SHP77 treated with DMSO at 0.1 percent for 48 hours (cell line): ENCODE results near the gene CYP3A4.
"Not testable (repeated sequence)": the region's sequence is repeated elsewhere in the genome, so short reads cannot be mapped to it uniquely, and the experiment has no call there.

Experiments used
- DNase-seq: peaks from one replicate; lab custom pipeline; 2025; lab: John Stamatoyannopoulos, UW

The CYP3A4 gene

GRCh38 chr7:99751322-99752052 lies 32.5 kb downstream of the CYP3A4 start:
- not testable (repeated sequence) for DNase-seq

- no peak for DNase-seq
Measured at GRCh38 chr7:99748846-99749579, 35.0 kb downstream of the CYP3A4 start.

- not testable (repeated sequence) for DNase-seq
Measured at GRCh38 chr7:99746915-99747314, 37.1 kb downstream of the CYP3A4 start.

GRCh38 chr7:99745395-99745794 lies 38.6 kb downstream of the CYP3A4 start:
- not testable (repeated sequence) for DNase-seq

GRCh38 chr7:99742737-99743394 lies 41.1 kb downstream of the CYP3A4 start:
- DNase-seq = no peak

GRCh38 chr7:99741441-99741795 lies 42.6 kb downstream of the CYP3A4 start:
- DNase-seq = no peak

- DNase-seq = no peak
Measured at GRCh38 chr7:99740573-99741440, 43.2 kb downstream of the CYP3A4 start.

- no peak for DNase-seq
Measured at GRCh38 chr7:99739699-99740572, 44.0 kb downstream of the CYP3A4 start.

- no peak for DNase-seq
Measured at GRCh38 chr7:99737726-99738125, 46.3 kb downstream of the CYP3A4 start.

- not testable (repeated sequence) for DNase-seq
Measured at GRCh38 chr7:99736667-99737066, 47.3 kb downstream of the CYP3A4 start.

- no peak for DNase-seq
Measured at GRCh38 chr7:99734987-99735386, 49.0 kb downstream of the CYP3A4 start, which contains the start of gene CYP3A7. CYP3A7 (minus strand) TSS chr7:99735196; CDS start chr7:99735093, 103 bp downstream.

- no peak for DNase-seq
Measured at GRCh38 chr7:99733448-99733847, 50.5 kb downstream of the CYP3A4 start.

GRCh38 chr7:99733003-99733402 lies 51.0 kb downstream of the CYP3A4 start:
- DNase-seq = no peak

GRCh38 chr7:99731638-99732374 lies 52.2 kb downstream of the CYP3A4 start:
- DNase-seq = no peak

GRCh38 chr7:99730992-99731391 lies 53.0 kb downstream of the CYP3A4 start:
- DNase-seq = no peak

- no peak for DNase-seq
Measured at GRCh38 chr7:99730238-99730810, 53.7 kb downstream of the CYP3A4 start.

- no peak for DNase-seq
Measured at GRCh38 chr7:99729486-99730237, 54.3 kb downstream of the CYP3A4 start.

GRCh38 chr7:99728615-99729014 lies 55.4 kb downstream of the CYP3A4 start:
- DNase-seq = no peak

GRCh38 chr7:99723201-99723600 lies 60.8 kb downstream of the CYP3A4 start:
- not testable (repeated sequence) for DNase-seq
